Panc1 (cell line): Measurements from ENCODE around the gene DNAAF2. TPM values are rescaled to one million over a fixed set of nuclear protein-coding genes. Genes with fewer than 3 reads are reported as not detected.

ENCODE experiments used
- ATAC-seq: fragments of 200-7000 bp; cut with Tn5 transposase; 2 replicates; pipeline ENCODE4 v1.9.1; 2020; ENCODE audit warnings: mild to moderate bottlenecking, moderate library complexity
- BruUV-seq: library from RNA; stranded (reverse); fragments of 400-500 nt; replicated peaks from 2 replicates; lab custom pipeline; 2021; lab: Mats Ljungman, UMichigan
- CTCF ChIA-PET: fragments of 300-600 bp; sonication (Branson Sonifier 250); formaldehyde crosslinking; loops from one replicate; lab custom pipeline; 2022; ENCODE audit warnings: antibody characterized with exemption; lab: Charles Lee
- POLR2A ChIA-PET: fragments of 300-600 bp; sonication (Branson Sonifier 250); formaldehyde crosslinking; loops from one replicate; lab custom pipeline; 2022; ENCODE audit warnings: antibody characterized with exemption; lab: Charles Lee
- DNase-seq: peaks from one replicate; pipeline ENCODE4 v3.0.0-alpha.2; 2010; ENCODE audit warnings: low read depth, low spot score
- H3K27ac ChIP-seq: 2 replicates; pipeline ENCODE4 v1.5.1; 2011; ENCODE audit warnings: mild to moderate bottlenecking, low read length, inconsistent platforms
- H3K27me3 ChIP-seq: fragments of 200-500 bp; sonication (Bioruptor generic); 2 replicates; pipeline ENCODE4 v1.6.0; 2014; ENCODE audit warnings: low read length, inconsistent platforms; ENCODE audit not compliant: control insufficient read depth, insufficient read depth
- H3K36me3 ChIP-seq: fragments of 200-500 bp; sonication (Bioruptor generic); 2 replicates; pipeline ENCODE4 v1.5.1; 2014; ENCODE audit warnings: inconsistent platforms, mild to moderate bottlenecking, low read length, moderate library complexity; ENCODE audit not compliant: control insufficient read depth, insufficient read depth
- H3K4me1 ChIP-seq: 2 replicates; pipeline ENCODE4 v1.5.1; 2011; ENCODE audit warnings: inconsistent platforms, mild to moderate bottlenecking, low read length, moderate library complexity; ENCODE audit not compliant: control insufficient read depth, insufficient read depth
- H3K4me3 ChIP-seq, 2 experiments: 2 replicates each; pipeline ENCODE4 v1.5.1; 2011 to 2012; ENCODE audit warnings: low read depth in 2 of 2, low read length in 2 of 2, mild to moderate bottlenecking in 2 of 2, inconsistent platforms in 1 of 2, moderate library complexity in 1 of 2
- H3K9me3 ChIP-seq: fragments of 200-500 bp; sonication (Bioruptor generic); 2 replicates; pipeline ENCODE4 v1.5.1; 2014; ENCODE audit warnings: low read depth, mild to moderate bottlenecking, inconsistent platforms, low read length, moderate library complexity; ENCODE audit not compliant: control insufficient read depth, insufficient read depth
- POLR2AphosphoS5 ChIP-seq: IDR thresholded peaks from 2 replicates; pipeline ENCODE4 v1.6.1; 2012; ENCODE audit warnings: mild to moderate bottlenecking, low read depth, low read length, moderate library complexity
- SIN3A ChIP-seq: IDR thresholded peaks from 2 replicates; pipeline ENCODE4 v1.6.1; 2012; ENCODE audit warnings: low read depth, mild to moderate bottlenecking, low read length, moderate library complexity, borderline replicate concordance; ENCODE audit not compliant: insufficient read depth
- TCF7L2 ChIP-seq: IDR thresholded peaks from 2 replicates; pipeline ENCODE4 v1.6.1; 2011; ENCODE audit warnings: mild to moderate bottlenecking, low read depth, low read length, inconsistent platforms
- in situ Hi-C: cut with HindIII; loops from 2 replicates; pipeline ENCODE4 v1.10.0; 2016; ENCODE audit warnings: low sequenced_read_pairs, low pct_unique_long_range_greater_than_20kb
- intact Hi-C: fragments of 100-400 bp; cut with micrococcal nuclease; formaldehyde crosslinking; loops from one replicate; pipeline ENCODE4 v1.10.0; 2022; ENCODE audit not compliant: unreplicated experiment
- total RNA-seq: library from RNA; stranded (reverse); gene quantifications from one replicate; pipeline ENCODE4 v1.2.1, GENCODE V29; 2021; ENCODE audit not compliant: unreplicated experiment
- TF ChIP-seq, protein P1 (sequence below): fragments of 450-650 bp; IDR thresholded peaks from 2 replicates; pipeline ENCODE4 v1.5.1; 2017; ENCODE audit warnings: mild to moderate bottlenecking
- TF ChIP-seq, protein P2 (sequence below), 2 experiments: IDR thresholded peaks; 2 replicates each; pipeline ENCODE4 v1.6.1; 2011 to 2012; ENCODE audit warnings: low read depth in 2 of 2, control low read depth in 1 of 2, low read length in 1 of 2, mild to moderate bottlenecking in 1 of 2, moderate library complexity in 1 of 2; ENCODE audit not compliant: insufficient read depth in 1 of 2

DNAAF2 gene
- total RNA-seq, 1 experiment from 2014 or later, result 8.2 TPM

DNA sequence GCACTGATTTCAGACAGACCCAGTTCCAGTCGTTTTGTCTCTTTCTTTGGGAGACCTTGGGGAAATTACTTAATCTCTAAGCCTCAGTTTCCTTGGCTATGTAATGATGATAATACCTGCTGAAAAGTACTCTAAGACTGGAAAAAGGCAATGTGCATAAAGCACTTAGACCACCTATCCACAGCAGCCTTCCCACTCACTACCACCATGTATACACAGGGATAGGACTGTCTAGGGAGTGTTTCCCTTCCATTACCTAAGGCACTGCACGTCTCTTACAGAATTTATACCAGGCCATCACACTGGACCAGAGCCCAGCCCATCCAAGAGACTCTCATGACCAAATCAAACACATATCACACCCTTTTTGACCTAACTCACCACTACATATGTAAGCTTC is 55.2 kb downstream of the DNAAF2 start:
- ATAC-seq (0 out of 2 replicates have a peak, but pooled peaks have one; percentile 15), DNase-seq (no peak)
- TF ChIP-seq POLR2AphosphoS5, result no peak
- TF ChIP-seq SIN3A, result no peak
- TF ChIP-seq, protein P1, sequence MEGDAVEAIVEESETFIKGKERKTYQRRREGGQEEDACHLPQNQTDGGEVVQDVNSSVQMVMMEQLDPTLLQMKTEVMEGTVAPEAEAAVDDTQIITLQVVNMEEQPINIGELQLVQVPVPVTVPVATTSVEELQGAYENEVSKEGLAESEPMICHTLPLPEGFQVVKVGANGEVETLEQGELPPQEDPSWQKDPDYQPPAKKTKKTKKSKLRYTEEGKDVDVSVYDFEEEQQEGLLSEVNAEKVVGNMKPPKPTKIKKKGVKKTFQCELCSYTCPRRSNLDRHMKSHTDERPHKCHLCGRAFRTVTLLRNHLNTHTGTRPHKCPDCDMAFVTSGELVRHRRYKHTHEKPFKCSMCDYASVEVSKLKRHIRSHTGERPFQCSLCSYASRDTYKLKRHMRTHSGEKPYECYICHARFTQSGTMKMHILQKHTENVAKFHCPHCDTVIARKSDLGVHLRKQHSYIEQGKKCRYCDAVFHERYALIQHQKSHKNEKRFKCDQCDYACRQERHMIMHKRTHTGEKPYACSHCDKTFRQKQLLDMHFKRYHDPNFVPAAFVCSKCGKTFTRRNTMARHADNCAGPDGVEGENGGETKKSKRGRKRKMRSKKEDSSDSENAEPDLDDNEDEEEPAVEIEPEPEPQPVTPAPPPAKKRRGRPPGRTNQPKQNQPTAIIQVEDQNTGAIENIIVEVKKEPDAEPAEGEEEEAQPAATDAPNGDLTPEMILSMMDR, result no peak
- TF ChIP-seq TCF7L2, result no peak
- TF ChIP-seq, protein P2, sequence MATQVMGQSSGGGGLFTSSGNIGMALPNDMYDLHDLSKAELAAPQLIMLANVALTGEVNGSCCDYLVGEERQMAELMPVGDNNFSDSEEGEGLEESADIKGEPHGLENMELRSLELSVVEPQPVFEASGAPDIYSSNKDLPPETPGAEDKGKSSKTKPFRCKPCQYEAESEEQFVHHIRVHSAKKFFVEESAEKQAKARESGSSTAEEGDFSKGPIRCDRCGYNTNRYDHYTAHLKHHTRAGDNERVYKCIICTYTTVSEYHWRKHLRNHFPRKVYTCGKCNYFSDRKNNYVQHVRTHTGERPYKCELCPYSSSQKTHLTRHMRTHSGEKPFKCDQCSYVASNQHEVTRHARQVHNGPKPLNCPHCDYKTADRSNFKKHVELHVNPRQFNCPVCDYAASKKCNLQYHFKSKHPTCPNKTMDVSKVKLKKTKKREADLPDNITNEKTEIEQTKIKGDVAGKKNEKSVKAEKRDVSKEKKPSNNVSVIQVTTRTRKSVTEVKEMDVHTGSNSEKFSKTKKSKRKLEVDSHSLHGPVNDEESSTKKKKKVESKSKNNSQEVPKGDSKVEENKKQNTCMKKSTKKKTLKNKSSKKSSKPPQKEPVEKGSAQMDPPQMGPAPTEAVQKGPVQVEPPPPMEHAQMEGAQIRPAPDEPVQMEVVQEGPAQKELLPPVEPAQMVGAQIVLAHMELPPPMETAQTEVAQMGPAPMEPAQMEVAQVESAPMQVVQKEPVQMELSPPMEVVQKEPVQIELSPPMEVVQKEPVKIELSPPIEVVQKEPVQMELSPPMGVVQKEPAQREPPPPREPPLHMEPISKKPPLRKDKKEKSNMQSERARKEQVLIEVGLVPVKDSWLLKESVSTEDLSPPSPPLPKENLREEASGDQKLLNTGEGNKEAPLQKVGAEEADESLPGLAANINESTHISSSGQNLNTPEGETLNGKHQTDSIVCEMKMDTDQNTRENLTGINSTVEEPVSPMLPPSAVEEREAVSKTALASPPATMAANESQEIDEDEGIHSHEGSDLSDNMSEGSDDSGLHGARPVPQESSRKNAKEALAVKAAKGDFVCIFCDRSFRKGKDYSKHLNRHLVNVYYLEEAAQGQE (IDR thresholded peaks at IDR 0.05; ENCODE audit: insufficient read depth in 1 of 2, low read depth in 2 of 2, low read length in 1 of 2), result no peak
- no peak overlapping the region for H3K27ac ChIP-seq
- peaks cover 14% of the 10 kb centered on the region for H3K36me3 ChIP-seq
- H3K27me3 ChIP-seq, result no peaks in the 10 kb centered on the region
- H3K4me3 ChIP-seq, result no peak overlapping the region
- intact Hi-C loops, result no loop called here
- POLR2A ChIA-PET, result no interaction called here
- in situ Hi-C loops, result no loop called here
- CTCF ChIA-PET, result no interaction called here
- no peaks in the 10 kb centered on the region for H3K9me3 ChIP-seq
- BruUV-seq, result no TSS peak
- H3K4me1 ChIP-seq, result peaks cover 8% of the 10 kb centered on the region

DNA sequence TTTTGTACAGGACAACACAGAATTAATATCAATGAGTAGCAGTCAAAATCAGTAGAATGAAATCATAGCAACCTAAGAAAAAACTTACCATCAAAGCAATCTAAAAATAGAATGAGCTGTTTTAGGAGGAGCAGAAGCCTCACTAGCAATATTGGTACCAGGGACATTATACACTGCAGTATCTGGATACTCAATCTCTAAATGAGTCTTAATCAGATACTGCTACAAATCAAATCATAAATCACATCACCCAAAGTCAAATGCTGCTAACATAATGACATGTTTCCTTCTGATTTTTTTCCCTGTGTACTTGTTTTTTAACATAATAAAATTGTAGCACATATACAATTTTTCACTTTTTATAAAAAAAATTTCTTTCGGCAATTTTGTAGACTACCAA is 56.9 kb downstream of the DNAAF2 start:
- H3K27me3 ChIP-seq, result no peaks in the 10 kb centered on the region
- no peaks in the 10 kb centered on the region for H3K4me1 ChIP-seq
- ATAC-seq (no peak), DNase-seq (no peak)
- intact Hi-C loops, result no loop called here
- ChIA-PET CTCF (interaction anchor here (0.6 kb wide), 1 partner anchor 146 kb away, joined by 3 read pairs; no protein-coding TSS in a partner anchor), POLR2A (no interaction called here)
- H3K9me3 ChIP-seq, result no peaks in the 10 kb centered on the region
- no peak overlapping the region for H3K27ac ChIP-seq
- BruUV-seq, result no TSS peak
- in situ Hi-C loops, result no loop called here
- TF ChIP-seq, protein P2 (IDR thresholded peaks at IDR 0.05; ENCODE audit: insufficient read depth in 1 of 2, low read depth in 2 of 2, low read length in 1 of 2), result no peak
- no peak overlapping the region for H3K4me3 ChIP-seq
- H3K36me3 ChIP-seq, result peaks cover 2% of the 10 kb centered on the region; the same call in 1 of the 2 replicates

Other genes with a start within 250 kb of the DNAAF2 start
- 866 TPM for gene RPS29, start 48.9 kb downstream of the DNAAF2 start, total RNA-seq
- gene LRR1, start 36.3 kb downstream of the DNAAF2 start, total RNA-seq, result 23.3 TPM
- 136 TPM for gene RPL36AL, start 14.6 kb downstream of the DNAAF2 start, total RNA-seq
- 51.4 TPM for gene MGAT2, start 14.4 kb downstream of the DNAAF2 start, total RNA-seq
- gene POLE2, start 53.0 kb upstream of the DNAAF2 start, total RNA-seq, result 17.4 TPM
- 1.3 TPM for gene KLHDC1, start 57.9 kb upstream of the DNAAF2 start, total RNA-seq
- 24.5 TPM for gene KLHDC2, start 132.9 kb upstream of the DNAAF2 start, total RNA-seq
- gene NEMF, start 217.5 kb upstream of the DNAAF2 start, total RNA-seq, result 38.3 TPM